Caco-2 (cell line): ENCODE measurements around the gene FCRLB. TPM values are rescaled to one million over a fixed set of nuclear protein-coding genes. Genes with fewer than 3 reads are reported as not detected.
A peak's percentile ranks its signal among the peaks of the same experiment; 100 is the strongest.
"Not testable (repeated sequence)": the region's sequence is repeated elsewhere in the genome, so short reads cannot be mapped to it uniquely, and the experiment has no call there.

Experiments
- BruUV-seq: library from RNA; stranded (reverse); fragments of 400-500 nt; replicated peaks from 2 replicates; lab custom pipeline; 2021; lab: Mats Ljungman, UMichigan
- CTCF ChIA-PET: fragments of 300-600 bp; sonication (Branson Sonifier 250); formaldehyde crosslinking; loops from one replicate; lab custom pipeline; 2022; ENCODE audit warnings: antibody characterized with exemption; lab: Charles Lee
- POLR2A ChIA-PET: fragments of 300-600 bp; sonication (Branson Sonifier 250); formaldehyde crosslinking; loops from one replicate; lab custom pipeline; 2022; ENCODE audit warnings: antibody characterized with exemption; lab: Charles Lee
- DNase-seq, 2 experiments: peaks; one replicate each; pipeline versions ENCODE4 v3.0.0 to v3.0.0-alpha.2; 2020 to 2022
- H3K27me3 ChIP-seq: replicated peaks from 2 replicates; pipeline ENCODE4 v1.6.0; 2011; ENCODE audit warnings: low read length; ENCODE audit not compliant: control insufficient read depth, insufficient read depth
- H3K36me3 ChIP-seq: 2 replicates; pipeline ENCODE4 v1.5.1; 2011; ENCODE audit warnings: low read length; ENCODE audit not compliant: control insufficient read depth, insufficient read depth
- H3K4me1 ChIP-seq: fragments of 250-450 bp; sonication (Bioruptor Pico); 2 replicates; pipeline ENCODE4 v1.5.1; 2020; ENCODE audit warnings: mild to moderate bottlenecking
- H3K4me3 ChIP-seq: 2 replicates; pipeline ENCODE4 v1.5.1; 2011; ENCODE audit warnings: low read depth, mild to moderate bottlenecking, control low read depth, low read length
- H3K9me3 ChIP-seq: fragments of 250-450 bp; sonication (Bioruptor Pico); 2 replicates; pipeline ENCODE4 v1.5.1; 2020; ENCODE audit warnings: mild to moderate bottlenecking, moderate library complexity
- H3K27ac Mint-ChIP-seq: one replicate; pipeline ENCODE4 v1.8.0; 2022; ENCODE audit warnings: mixed read lengths; ENCODE audit not compliant: unreplicated experiment
- H3K27me3 Mint-ChIP-seq: one replicate; pipeline ENCODE4 v1.8.0; 2022; ENCODE audit warnings: mixed read lengths; ENCODE audit not compliant: insufficient read depth, unreplicated experiment
- H3K36me3 Mint-ChIP-seq: one replicate; pipeline ENCODE4 v1.8.0; 2022; ENCODE audit warnings: mild to moderate bottlenecking, mixed read lengths; ENCODE audit not compliant: insufficient read depth, unreplicated experiment
- H3K4me1 Mint-ChIP-seq: one replicate; pipeline ENCODE4 v1.8.0; 2022; ENCODE audit warnings: low read depth, mixed read lengths; ENCODE audit not compliant: unreplicated experiment
- H3K4me3 Mint-ChIP-seq: one replicate; pipeline ENCODE4 v1.8.0; 2022; ENCODE audit warnings: mild to moderate bottlenecking, moderate library complexity, mixed read lengths; ENCODE audit not compliant: unreplicated experiment
- H3K9me3 Mint-ChIP-seq: one replicate; pipeline ENCODE4 v1.8.0; 2022; ENCODE audit warnings: mixed read lengths; ENCODE audit not compliant: unreplicated experiment
- CTCF ChIP-seq, 2 experiments: fragments of 200-600 bp in 1 of 2; IDR thresholded peaks; 1 replicate in 1 of 2; 2 replicates in 1 of 2; pipeline versions ENCODE4 v1.5.1 to v1.8.0; 2011 to 2022; ENCODE audit warnings: antibody characterized with exemption in 1 of 2, control low read depth in 1 of 2, inconsistent platforms in 1 of 2, low read depth in 1 of 2, low read length in 1 of 2, mild to moderate bottlenecking in 1 of 2, moderate library complexity in 1 of 2; ENCODE audit not compliant: insufficient read depth in 1 of 2, severe bottlenecking in 1 of 2, unreplicated experiment in 1 of 2
- intact Hi-C: fragments of 100-400 bp; cut with micrococcal nuclease; formaldehyde crosslinking; loops from one replicate; pipeline ENCODE4 v1.10.0; 2022; ENCODE audit not compliant: unreplicated experiment
- total RNA-seq: library from RNA; stranded (reverse); gene quantifications from 2 replicates; pipeline ENCODE4 v1.2.3, GENCODE V29; 2022

Gene FCRLB
- total RNA-seq, 1 experiment from 2014 or later, result 0.29 TPM

GRCh38 chr1:161681879-161682278, 39.5 kb upstream of the FCRLB start:
- Mint-ChIP-seq H3K4me3 (no peak overlapping the region), H3K9me3 (no peaks in the 10 kb centered on the region), H3K4me1 (no peaks in the 10 kb centered on the region), H3K27me3 (peaks cover 25% of the 10 kb centered on the region), H3K27ac (no peak overlapping the region), H3K36me3 (no peaks in the 10 kb centered on the region)
- ChIA-PET POLR2A (no interaction called here), CTCF (interaction anchor here (0.7 kb wide), 1 partner anchor 990 kb away, joined by 4 read pairs; no protein-coding TSS in a partner anchor)
- Histone ChIP-seq H3K9me3 (no peaks in the 10 kb centered on the region), H3K36me3 (no peaks in the 10 kb centered on the region), H3K4me1 (no peaks in the 10 kb centered on the region), H3K4me3 (no peak overlapping the region), H3K27me3 (no peaks in the 10 kb centered on the region)
- BruUV-seq, result no TSS peak
- no peak for TF ChIP-seq CTCF (IDR thresholded peaks at IDR 0.05; ENCODE audit: insufficient read depth in 1 of 2, low read depth in 1 of 2, low read length in 1 of 2, severe bottlenecking in 1 of 2, unreplicated experiment in 1 of 2)
- intact Hi-C loops, result no loop called here
- DNase-seq, result no peak

- Mint-ChIP-seq H3K27ac (peak overlapping the region; percentile 60), H3K4me1 (no peaks in the 10 kb centered on the region), H3K36me3 (no peaks in the 10 kb centered on the region), H3K4me3 (no peak overlapping the region), H3K27me3 (peaks cover 20% of the 10 kb centered on the region), H3K9me3 (no peaks in the 10 kb centered on the region)
- no peak for TF ChIP-seq CTCF (IDR thresholded peaks at IDR 0.05; ENCODE audit: insufficient read depth in 1 of 2, low read depth in 1 of 2, low read length in 1 of 2, severe bottlenecking in 1 of 2, unreplicated experiment in 1 of 2)
- Histone ChIP-seq H3K9me3 (no peaks in the 10 kb centered on the region), H3K4me1 (no peaks in the 10 kb centered on the region), H3K36me3 (no peaks in the 10 kb centered on the region), H3K27me3 (no peaks in the 10 kb centered on the region), H3K4me3 (no peak overlapping the region)
- CTCF ChIA-PET, result no interaction called here
- intact Hi-C loops, result no loop called here
- no TSS peak for BruUV-seq
- POLR2A ChIA-PET, result no interaction called here
- no peak for DNase-seq
These were observed 32.4 kb upstream of the FCRLB start for GRCh38 chr1:161688946-161689345.

GRCh38 chr1:161691846-161692245, 29.5 kb upstream of the FCRLB start:
- no TSS peak for BruUV-seq
- no peaks in the 10 kb centered on the region for H3K36me3 ChIP-seq
- no peaks in the 10 kb centered on the region for H3K9me3 Mint-ChIP-seq
- POLR2A ChIA-PET, result interaction anchor here (0.6 kb wide), 1 partner anchor 343 kb away, joined by 3 read pairs; no protein-coding TSS in a partner anchor
- CTCF ChIA-PET, result no interaction called here
- H3K36me3 Mint-ChIP-seq, result no peaks in the 10 kb centered on the region
- H3K27me3 ChIP-seq, result no peaks in the 10 kb centered on the region
- H3K4me3 ChIP-seq, result no peak overlapping the region
- no peak for TF ChIP-seq CTCF (IDR thresholded peaks at IDR 0.05; ENCODE audit: insufficient read depth in 1 of 2, low read depth in 1 of 2, low read length in 1 of 2, severe bottlenecking in 1 of 2, unreplicated experiment in 1 of 2)
- H3K4me3 Mint-ChIP-seq, result no peak overlapping the region
- H3K27ac Mint-ChIP-seq, result no peak overlapping the region
- H3K27me3 Mint-ChIP-seq, result peaks cover 24% of the 10 kb centered on the region
- no peaks in the 10 kb centered on the region for H3K9me3 ChIP-seq
- DNase-seq, result no peak
- no peaks in the 10 kb centered on the region for H3K4me1 ChIP-seq
- intact Hi-C loops, result no loop called here
- no peaks in the 10 kb centered on the region for H3K4me1 Mint-ChIP-seq

GRCh38 chr1:161693020-161693712, 28.2 kb upstream of the FCRLB start:
- H3K36me3 Mint-ChIP-seq, H3K36me3 ChIP-seq, POLR2A ChIA-PET, H3K4me3 Mint-ChIP-seq, H3K9me3 Mint-ChIP-seq, H3K4me1 Mint-ChIP-seq, BruUV-seq, H3K4me1 ChIP-seq, DNase-seq, H3K4me3 ChIP-seq, H3K27me3 ChIP-seq, intact Hi-C loops, H3K9me3 ChIP-seq, H3K27ac Mint-ChIP-seq: not testable (repeated sequence)
- CTCF ChIA-PET, result interaction anchor here (0.6 kb wide), 1 partner anchor 194 kb away, joined by 3 read pairs; no protein-coding TSS in a partner anchor
- peaks cover 31% of the 10 kb centered on the region for H3K27me3 Mint-ChIP-seq

- H3K4me1 Mint-ChIP-seq, H3K27ac Mint-ChIP-seq, POLR2A ChIA-PET, BruUV-seq, H3K27me3 ChIP-seq, intact Hi-C loops, H3K36me3 Mint-ChIP-seq, H3K9me3 ChIP-seq, H3K4me1 ChIP-seq, H3K36me3 ChIP-seq, H3K4me3 Mint-ChIP-seq, DNase-seq, H3K4me3 ChIP-seq, H3K9me3 Mint-ChIP-seq: not testable (repeated sequence)
- peaks cover 28% of the 10 kb centered on the region for H3K27me3 Mint-ChIP-seq
- CTCF ChIA-PET, result interaction anchor here (0.7 kb wide), 1 partner anchor 14 kb away, joined by 3 read pairs; no protein-coding TSS in a partner anchor
These were observed 23.0 kb upstream of the FCRLB start for GRCh38 chr1:161698302-161698701.
